NCI-H748 treated with DMSO at 0.1 percent for 48 hours (cell line): ENCODE measurements around the gene FOXO6.
A peak's percentile ranks its signal among the peaks of the same experiment; 100 is the strongest.

ENCODE experiments used
- DNase-seq: peaks from one replicate; lab custom pipeline; 2025; lab: John Stamatoyannopoulos, UW

FOXO6 gene

GRCh38 chr1:41351262-41352151, 9.7 kb upstream of the FOXO6 start:
- DNase-seq, result no peak

GRCh38 chr1:41353744-41354143, 7.5 kb upstream of the FOXO6 start:
- no peak for DNase-seq

GRCh38 chr1:41354956-41355355, 6.3 kb upstream of the FOXO6 start:
- DNase-seq, result no peak

- DNase-seq, result no peak
Observed at GRCh38 chr1:41355356-41355755, 5.9 kb upstream of the FOXO6 start.

GRCh38 chr1:41355761-41356160, 5.5 kb upstream of the FOXO6 start:
- DNase-seq, result no peak

GRCh38 chr1:41356752-41357151, 4.5 kb upstream of the FOXO6 start:
- DNase-seq, result no peak

- no peak for DNase-seq
Observed at GRCh38 chr1:41357451-41358101, 3.7 kb upstream of the FOXO6 start.

GRCh38 chr1:41358131-41359021, 2.9 kb upstream of the FOXO6 start:
- DNase-seq, result no peak

- no peak for DNase-seq
Observed at GRCh38 chr1:41359211-41360073, 1.8 kb upstream of the FOXO6 start.

GRCh38 chr1:41360074-41360785, 1.0 kb upstream of the FOXO6 start:
- DNase-seq, result peak; percentile 84

- DNase-seq, result peak; percentile 95
Observed at GRCh38 chr1:41361495-41362356, 492 bp downstream of the FOXO6 start.

- no peak for DNase-seq
Observed at GRCh38 chr1:41362357-41362721, 1.1 kb downstream of the FOXO6 start.

GRCh38 chr1:41362749-41363590, 1.7 kb downstream of the FOXO6 start:
- no peak for DNase-seq

GRCh38 chr1:41363591-41364320, 2.5 kb downstream of the FOXO6 start:
- DNase-seq, result no peak

GRCh38 chr1:41364442-41365319, 3.4 kb downstream of the FOXO6 start:
- DNase-seq, result no peak

GRCh38 chr1:41365320-41365633, 4.0 kb downstream of the FOXO6 start:
- no peak for DNase-seq

- peak; percentile 96 for DNase-seq
Observed at GRCh38 chr1:41365772-41366454, 4.7 kb downstream of the FOXO6 start.
